ENCODE data around the gene CLEC10A. TPM values are rescaled to one million over a fixed set of nuclear protein-coding genes. Genes with fewer than 3 reads are reported as not detected.

The CLEC10A gene
- total RNA-seq, 4 donors from 2014 or later = 0.46 to 5.4 (median 1.9) TPM

GRCh38 chr17:7080456-7081041, 498 bp upstream of the CLEC10A start:
- no peak overlapping the region for H3K4me3 ChIP-seq (ENCODE audit: low read depth, poor library complexity, severe bottlenecking)
- no peak for TF ChIP-seq POLR2A (IDR thresholded peaks at IDR 0.05)
- TF ChIP-seq, protein P1, sequence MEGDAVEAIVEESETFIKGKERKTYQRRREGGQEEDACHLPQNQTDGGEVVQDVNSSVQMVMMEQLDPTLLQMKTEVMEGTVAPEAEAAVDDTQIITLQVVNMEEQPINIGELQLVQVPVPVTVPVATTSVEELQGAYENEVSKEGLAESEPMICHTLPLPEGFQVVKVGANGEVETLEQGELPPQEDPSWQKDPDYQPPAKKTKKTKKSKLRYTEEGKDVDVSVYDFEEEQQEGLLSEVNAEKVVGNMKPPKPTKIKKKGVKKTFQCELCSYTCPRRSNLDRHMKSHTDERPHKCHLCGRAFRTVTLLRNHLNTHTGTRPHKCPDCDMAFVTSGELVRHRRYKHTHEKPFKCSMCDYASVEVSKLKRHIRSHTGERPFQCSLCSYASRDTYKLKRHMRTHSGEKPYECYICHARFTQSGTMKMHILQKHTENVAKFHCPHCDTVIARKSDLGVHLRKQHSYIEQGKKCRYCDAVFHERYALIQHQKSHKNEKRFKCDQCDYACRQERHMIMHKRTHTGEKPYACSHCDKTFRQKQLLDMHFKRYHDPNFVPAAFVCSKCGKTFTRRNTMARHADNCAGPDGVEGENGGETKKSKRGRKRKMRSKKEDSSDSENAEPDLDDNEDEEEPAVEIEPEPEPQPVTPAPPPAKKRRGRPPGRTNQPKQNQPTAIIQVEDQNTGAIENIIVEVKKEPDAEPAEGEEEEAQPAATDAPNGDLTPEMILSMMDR (IDR thresholded peaks at IDR 0.05) = no peak
- peak in 1 of 2 donors; percentile 48 for DNase-seq (ENCODE audit: low spot score in 2 of 2)
- intact Hi-C loops (cut with DNase I; ENCODE audit: low total_unique reads) = no loop called here
- 46 to 51% methylated on average over 10 of the region's 10 CpGs for WGBS, 2 donors

DNA sequence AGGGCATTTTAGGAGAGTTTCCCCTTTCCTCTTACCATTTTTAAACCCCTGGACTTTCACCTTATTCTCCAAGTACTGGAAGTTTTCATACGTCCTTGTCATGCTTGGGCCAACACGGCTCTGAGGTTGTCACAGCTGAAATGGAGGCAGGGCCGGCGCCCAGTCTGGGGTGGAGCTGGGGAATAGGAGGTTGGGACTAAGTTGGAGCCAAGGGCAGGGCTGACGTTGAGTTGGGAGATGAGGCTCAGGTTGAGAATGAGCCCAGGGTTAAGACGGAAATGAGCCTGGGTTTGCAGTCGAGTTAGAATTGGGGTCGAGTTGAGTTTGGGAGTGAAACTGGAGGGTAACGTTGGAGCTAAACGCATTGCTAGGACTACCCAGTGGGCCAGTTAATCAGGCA, 1.3 kb downstream of the CLEC10A start:
- intact Hi-C loops (cut with DNase I; ENCODE audit: low total_unique reads) = no loop called here
- TF ChIP-seq, protein P1 (IDR thresholded peaks at IDR 0.05) = no peak
- TF ChIP-seq POLR2A (IDR thresholded peaks at IDR 0.05) = no peak
- DNase-seq (ENCODE audit: low spot score in 2 of 2) = peak in 1 of 2 donors; percentile 81
- 82 to 87% methylated on average over 10 of the region's 10 CpGs for WGBS, 2 donors
- H3K4me3 ChIP-seq (ENCODE audit: low read depth, poor library complexity, severe bottlenecking) = no peak overlapping the region

GRCh38 chr17:7077911-7078546, 2.0 kb downstream of the CLEC10A start:
- intact Hi-C loops (cut with DNase I; ENCODE audit: low total_unique reads) = no loop called here
- TF ChIP-seq, protein P1 (IDR thresholded peaks at IDR 0.05) = no peak
- no peak for TF ChIP-seq POLR2A (IDR thresholded peaks at IDR 0.05)
- no peak for DNase-seq (ENCODE audit: low spot score in 2 of 2)
- no peak overlapping the region for H3K4me3 ChIP-seq (ENCODE audit: low read depth, poor library complexity, severe bottlenecking)
- WGBS, 2 donors = 88 to 90% methylated on average over 7 of the region's 7 CpGs

DNA sequence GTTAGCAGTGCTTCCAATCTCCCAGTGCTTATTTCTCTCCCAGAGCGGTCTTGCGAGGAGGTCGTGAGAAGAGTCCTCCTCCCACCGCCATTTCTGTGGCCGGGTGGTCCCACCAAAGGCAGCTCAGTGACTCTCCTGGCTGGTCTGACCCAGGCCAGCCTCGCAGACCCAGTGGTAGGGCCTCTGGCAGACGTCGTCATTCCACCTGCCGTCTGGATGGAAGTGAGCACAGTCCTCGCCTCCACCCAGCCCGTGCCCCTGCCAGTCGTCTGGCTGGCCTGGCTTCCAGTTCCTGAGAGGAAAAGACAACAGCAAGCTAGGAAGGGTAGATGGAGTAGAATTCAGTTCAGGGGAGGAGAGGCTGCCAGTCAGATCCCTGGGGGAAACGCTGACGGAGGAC, 5.1 kb downstream of the CLEC10A start:
- WGBS, 2 donors = 84% methylated on average over 14 of the region's 14 CpGs
- no peak overlapping the region for H3K4me3 ChIP-seq (ENCODE audit: low read depth, poor library complexity, severe bottlenecking)
- no peak for DNase-seq (ENCODE audit: low spot score in 2 of 2)

DNA sequence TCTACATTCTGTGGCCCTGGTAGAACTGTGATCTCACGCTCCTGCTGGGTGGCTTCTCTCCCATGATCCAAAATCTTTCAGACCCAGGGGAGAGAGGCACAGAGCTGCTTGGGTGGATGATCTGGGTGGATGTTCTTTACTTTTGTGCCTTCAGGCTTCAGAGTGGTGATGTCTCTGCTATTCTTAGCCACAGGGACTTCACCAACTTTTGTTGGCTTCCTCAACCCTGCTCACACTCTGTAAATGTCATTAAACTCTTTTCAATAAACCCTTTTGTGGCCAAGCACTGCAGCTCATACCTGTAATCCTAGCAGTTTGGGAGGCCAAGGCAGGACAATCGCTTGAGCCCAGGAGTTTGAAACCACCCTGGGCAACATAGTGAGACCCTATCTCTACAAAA, 7.6 kb downstream of the CLEC10A start:
- 57 to 75% methylated on average over 2 of the region's 2 CpGs for WGBS, 2 donors
- H3K4me3 ChIP-seq (ENCODE audit: low read depth, poor library complexity, severe bottlenecking) = no peak overlapping the region
- intact Hi-C loops (cut with DNase I; ENCODE audit: low total_unique reads) = no loop called here

More for the DNA sequence above, 5.1 kb downstream of the CLEC10A start:
- TF ChIP-seq POLR2A (IDR thresholded peaks at IDR 0.05) = no peak
- TF ChIP-seq, protein P1 (IDR thresholded peaks at IDR 0.05) = no peak
- intact Hi-C loops (cut with DNase I; ENCODE audit: low total_unique reads) = no loop called here

More for the DNA sequence above, 7.6 kb downstream of the CLEC10A start:
- no peak for DNase-seq (ENCODE audit: low spot score in 2 of 2)
- TF ChIP-seq POLR2A (IDR thresholded peaks at IDR 0.05) = no peak
- TF ChIP-seq, protein P1 (IDR thresholded peaks at IDR 0.05) = no peak
